Activated T-cell treated with anti-CD3 and anti-CD28 coated beads for 4 hours (primary cell): ENCODE measurements around the gene ITIH1.
"Not testable (repeated sequence)": the region's sequence is repeated elsewhere in the genome, so short reads cannot be mapped to it uniquely, and the experiment has no call there.

Source experiments
- DNase-seq: peaks from one replicate; pipeline ENCODE4 v3.0.0-alpha.2; 2020

The ITIH1 gene, protein sequence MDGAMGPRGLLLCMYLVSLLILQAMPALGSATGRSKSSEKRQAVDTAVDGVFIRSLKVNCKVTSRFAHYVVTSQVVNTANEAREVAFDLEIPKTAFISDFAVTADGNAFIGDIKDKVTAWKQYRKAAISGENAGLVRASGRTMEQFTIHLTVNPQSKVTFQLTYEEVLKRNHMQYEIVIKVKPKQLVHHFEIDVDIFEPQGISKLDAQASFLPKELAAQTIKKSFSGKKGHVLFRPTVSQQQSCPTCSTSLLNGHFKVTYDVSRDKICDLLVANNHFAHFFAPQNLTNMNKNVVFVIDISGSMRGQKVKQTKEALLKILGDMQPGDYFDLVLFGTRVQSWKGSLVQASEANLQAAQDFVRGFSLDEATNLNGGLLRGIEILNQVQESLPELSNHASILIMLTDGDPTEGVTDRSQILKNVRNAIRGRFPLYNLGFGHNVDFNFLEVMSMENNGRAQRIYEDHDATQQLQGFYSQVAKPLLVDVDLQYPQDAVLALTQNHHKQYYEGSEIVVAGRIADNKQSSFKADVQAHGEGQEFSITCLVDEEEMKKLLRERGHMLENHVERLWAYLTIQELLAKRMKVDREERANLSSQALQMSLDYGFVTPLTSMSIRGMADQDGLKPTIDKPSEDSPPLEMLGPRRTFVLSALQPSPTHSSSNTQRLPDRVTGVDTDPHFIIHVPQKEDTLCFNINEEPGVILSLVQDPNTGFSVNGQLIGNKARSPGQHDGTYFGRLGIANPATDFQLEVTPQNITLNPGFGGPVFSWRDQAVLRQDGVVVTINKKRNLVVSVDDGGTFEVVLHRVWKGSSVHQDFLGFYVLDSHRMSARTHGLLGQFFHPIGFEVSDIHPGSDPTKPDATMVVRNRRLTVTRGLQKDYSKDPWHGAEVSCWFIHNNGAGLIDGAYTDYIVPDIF

DNA sequence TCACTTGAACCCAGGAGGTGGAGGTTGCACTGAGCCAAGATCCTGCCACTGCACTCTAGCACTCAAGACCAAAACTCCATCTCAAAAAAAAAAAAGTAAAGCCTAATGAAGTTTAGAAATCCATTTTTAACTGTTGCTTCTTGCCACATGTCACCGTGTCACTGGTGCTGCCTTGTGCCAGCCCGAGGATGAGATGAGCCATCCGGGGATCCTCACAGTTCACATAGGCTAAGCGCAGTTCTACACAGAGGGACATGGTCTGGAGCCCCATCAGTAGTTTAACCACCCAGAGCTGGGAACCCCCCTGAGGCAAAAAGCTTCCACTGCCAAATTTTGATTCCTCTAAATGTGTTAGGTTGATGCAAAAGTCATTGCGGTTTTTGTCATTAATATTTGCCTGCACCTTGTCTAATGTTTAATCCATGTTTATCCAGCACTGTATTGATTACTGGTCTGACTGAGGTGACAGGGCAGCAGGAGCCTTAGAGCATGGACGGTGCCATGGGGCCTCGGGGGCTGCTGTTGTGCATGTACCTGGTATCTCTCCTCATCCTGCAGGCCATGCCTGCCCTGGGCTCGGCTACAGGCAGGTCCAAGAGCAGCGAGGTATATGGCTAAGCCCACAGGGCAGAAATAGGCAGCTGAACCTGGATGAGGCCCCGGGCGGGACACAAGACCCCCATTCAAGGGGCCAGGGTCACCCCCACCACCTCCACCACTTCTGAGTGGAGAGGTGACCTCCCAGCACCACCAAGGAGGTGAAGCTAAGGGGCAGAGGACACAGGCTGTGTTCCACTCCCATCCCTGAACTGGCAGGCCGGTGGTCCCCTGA lies at the start of gene ITIH1:
Gene ITIH1 (plus strand): TSS at position 473 of the 832 bp plus-strand sequence. CDS start 17 bp downstream, at position 490.
- DNase-seq: no peak

DNA sequence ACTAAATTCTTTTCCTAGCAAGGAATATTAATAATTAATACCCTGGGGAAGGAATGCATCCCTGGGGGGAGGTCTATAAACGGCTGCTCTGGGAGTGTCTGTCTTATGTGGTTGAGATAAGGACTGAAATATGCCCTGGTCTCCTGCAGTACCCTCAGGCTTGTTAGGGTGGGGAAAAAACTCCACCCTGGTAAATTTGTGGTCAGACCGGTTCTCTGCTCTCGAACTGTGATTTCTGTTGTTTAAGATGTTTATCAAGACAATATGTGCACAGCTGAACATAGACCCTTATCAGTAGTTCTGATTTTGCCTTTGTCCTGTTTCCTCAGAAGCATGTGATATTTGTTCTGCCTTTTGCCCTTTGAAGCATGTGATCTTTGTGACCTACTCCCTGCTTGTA lies 48.6 kb upstream of the ITIH1 start:
- DNase-seq: not testable (repeated sequence)

DNA sequence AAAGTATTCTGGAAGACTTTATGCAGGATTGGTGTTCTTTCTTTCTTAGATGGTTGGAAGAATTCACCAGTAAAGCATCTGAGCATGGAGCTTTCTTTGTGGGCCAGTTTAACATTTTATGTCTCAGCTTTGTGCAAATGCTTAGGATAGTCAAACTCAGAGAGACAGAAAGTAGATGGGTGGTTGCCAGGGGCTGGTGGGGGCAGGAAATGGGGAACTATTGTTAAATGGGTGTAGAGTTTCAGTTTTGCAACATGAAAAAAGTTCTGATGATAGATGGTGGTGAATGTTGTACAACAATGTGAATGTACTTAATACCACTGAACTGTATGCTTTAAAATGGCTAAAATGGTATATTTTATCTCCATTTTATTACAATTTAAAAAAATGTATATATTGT lies 46.7 kb upstream of the ITIH1 start:
- DNase-seq: no peak

DNA sequence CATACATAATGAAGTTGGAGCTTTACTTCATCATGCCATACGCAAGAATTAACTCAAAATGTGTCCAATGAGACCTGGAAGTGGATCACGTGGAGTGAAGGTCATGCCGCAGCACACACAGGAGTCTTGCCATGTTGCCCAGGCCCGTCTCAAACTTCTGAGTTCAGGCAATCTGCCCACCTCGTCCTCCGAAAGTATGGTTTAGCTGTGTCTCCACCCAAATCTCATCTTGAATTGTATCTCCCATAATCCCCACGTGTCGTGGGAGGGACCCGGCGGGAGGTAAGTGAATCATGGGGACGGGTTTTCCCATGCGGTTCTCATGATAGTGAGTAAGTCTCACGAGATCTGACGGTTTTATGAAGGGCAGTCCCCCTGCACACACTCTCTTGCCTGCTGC lies 45.8 kb upstream of the ITIH1 start:
- DNase-seq: no peak

DNA sequence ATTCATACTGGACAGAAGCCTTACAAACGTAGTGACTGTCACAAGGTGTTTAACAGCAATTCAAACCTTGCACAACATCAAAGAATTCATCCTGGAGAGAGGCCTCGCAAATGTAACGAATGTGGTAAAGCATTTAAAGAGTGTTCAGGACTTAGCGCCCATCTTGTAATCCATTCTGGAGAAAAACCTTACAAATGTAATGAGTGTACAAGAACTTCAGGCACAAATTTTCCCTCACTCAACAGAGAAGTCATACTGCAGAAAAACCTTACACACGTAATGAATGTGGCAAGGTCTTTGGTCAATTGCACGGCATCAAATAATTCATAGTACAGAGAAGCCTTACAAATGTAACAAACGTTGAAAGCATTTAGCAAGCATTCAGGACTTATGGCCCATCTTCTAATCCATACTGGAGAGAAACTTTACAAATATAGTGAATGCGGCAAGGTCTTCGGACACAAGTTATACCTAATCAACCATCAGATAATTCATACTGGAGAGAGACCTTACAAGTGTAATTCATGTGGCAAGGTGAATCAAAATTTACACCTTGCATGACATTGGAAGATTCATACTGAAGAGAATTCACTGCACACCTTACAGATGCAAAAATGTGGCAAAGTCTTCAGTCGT lies 44.0 kb upstream of the ITIH1 start:
- no peak for DNase-seq

DNA sequence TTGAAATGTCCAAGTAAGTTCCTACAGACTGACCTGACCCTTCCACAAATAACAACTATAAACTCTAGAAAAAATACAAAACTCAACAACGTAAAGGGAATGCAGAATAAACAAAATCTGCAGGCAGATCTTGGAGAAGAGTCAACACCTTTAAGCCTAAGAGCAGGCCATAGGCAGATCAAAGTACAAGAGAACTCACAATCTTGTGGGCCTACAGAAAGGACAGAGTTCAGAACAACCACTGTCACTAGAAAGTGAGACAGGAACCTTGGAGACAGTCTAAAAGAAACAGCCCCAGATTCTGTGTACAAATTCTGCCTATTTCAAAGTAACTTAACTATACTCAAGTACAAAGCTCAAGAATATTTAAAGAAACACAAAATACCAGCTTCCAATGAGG lies 37.7 kb upstream of the ITIH1 start:
- DNase-seq: no peak

DNA sequence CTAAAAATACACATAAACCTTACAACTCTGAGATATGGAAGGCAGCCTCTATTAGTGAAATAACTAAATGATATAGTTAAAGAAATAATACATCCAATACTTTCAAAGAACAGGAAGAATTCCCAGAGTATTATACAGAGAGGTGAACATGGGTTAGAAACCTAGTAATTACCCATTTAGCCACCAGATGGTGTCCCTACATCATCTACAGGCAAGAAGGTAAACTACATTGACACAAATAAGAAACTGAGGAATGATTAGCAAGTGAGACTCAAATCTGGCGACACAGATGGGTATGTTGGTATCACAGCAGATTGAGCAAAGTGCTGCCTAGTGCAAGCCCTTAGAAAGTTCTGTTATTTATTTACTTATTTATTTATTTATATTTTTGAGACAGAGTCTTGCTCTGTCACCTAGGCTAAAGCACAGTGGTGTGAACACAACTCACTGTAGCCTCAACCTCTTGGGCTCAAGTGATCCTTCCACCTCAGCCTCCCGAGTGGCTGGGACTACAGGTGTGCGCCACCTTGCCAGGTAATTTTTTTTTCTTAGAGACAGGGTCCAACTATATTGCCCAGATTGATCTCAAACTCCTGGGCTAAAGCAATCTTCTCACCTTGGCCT lies 34.9 kb upstream of the ITIH1 start:
- DNase-seq: no peak

DNA sequence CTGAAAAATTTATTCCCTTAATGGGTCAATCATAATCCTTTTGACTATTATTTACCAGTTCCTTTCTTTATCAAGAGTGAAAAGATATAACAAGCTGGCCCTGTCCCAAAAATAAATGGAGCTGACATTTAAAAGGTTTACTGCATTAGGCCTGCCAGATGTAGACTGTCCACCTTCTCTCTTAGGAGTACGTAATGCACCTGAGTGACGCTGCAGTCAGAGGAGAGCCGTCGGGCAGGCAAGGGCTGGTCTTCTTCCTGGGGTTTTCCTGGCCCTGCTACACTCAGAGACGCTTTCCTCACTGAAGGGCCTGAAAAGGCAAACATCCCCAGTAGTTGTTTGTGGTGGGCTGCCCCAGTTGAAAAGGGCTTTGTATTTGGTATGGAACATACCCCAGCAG lies 34.2 kb upstream of the ITIH1 start:
- DNase-seq: no peak

DNA sequence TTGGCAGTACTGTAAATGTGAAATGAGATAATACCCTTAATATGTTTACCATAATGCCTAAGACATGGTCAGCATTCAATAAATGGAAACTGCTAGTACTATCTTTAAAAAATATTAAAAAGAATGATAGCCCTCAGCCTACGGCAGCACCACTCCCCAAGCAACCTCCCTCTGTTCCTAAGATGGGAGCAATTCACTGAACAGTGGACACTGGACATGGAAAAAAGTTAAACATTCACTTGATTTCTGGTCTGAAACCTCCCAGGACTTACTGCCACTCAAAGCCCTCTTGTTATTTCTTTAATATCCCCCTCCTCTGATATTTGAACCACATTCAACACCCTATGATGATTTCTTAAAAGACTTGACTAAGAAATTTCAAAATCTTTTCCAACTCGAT lies 33.7 kb upstream of the ITIH1 start:
- DNase-seq: no peak

DNA sequence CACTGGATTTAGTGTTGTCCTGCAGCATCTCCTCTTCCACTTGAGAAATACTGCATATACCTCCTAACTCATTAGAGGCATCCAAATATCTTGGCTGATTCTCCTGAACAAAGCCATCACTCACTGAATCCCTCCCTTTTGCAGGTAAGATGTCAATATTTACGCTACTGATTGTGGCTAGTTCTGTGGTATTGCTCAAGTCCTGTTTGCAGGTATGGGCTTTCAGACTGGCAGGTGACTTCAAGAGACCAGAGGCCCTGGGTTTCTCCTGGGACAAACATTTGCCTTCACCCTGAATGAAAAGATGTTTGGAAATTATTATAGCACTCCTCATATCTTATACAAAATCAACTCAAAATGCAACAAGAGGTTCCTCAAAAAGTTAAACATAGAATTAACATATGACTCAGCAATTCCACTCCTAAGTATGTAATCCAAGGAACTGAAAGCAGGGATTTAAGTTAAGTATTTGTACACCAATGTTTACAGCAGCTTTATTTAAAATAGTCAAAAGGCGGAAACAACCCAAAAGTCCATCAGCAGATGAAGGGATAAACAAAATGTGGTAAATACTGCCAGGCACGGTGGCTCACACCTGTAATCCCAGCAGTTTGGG lies 25.2 kb upstream of the ITIH1 start:
- no peak for DNase-seq

DNA sequence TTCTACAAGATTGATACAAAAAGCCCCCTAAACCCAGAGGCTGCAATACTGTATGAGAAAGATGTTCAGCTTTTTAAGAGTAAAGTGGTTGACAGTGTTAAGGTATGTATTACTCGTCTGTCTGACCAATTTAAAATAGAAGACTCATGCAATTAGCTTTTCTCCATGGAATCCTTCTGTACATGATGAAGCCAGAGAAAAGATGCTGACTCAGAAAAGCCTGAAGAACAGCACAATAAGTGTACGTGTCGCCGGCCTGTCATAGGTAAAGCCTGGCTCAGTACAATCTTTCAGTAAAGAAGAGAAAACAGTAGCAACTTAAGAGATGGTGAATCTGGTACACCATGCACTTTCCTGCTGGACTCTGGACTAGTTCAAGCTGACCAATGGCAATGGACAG lies 23.0 kb upstream of the ITIH1 start:
- no peak for DNase-seq

DNA sequence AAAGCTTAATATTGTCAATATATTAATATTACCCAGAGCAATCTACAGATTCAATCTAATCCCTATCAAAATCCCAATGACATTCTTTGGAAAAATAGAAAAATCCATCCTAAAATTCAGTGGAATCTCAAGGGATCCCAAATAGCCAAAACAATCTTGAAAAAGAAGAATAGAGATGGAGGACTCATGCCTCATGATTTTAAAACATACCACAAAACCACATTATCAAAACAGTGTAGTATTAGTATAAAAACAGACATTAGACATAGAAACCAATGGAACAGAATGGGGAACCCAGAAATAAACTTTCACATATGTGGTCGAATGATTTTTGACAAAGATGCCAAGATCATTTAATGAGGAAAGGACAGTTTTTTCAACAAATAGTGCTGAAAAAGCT lies 21.3 kb upstream of the ITIH1 start:
- DNase-seq: no peak

DNA sequence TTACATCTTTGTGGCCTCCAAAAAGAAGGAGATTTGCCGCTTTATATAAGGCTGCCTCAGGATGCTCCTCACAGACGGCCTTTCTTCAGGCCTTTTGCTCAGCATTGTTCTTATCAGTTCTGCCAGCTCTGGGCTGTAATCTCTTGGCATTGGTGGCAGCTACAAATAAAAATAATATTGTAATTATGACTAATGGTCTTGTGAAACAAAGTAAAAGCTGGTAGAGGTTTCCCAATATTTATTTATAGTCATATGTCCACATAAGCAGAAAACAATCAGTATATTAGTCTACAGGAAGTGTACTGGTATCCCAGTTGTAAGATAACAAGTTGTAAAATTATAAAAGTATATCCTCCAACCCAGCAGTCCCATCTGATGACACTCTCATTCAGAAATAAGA lies 13.9 kb upstream of the ITIH1 start:
- DNase-seq: no peak

DNA sequence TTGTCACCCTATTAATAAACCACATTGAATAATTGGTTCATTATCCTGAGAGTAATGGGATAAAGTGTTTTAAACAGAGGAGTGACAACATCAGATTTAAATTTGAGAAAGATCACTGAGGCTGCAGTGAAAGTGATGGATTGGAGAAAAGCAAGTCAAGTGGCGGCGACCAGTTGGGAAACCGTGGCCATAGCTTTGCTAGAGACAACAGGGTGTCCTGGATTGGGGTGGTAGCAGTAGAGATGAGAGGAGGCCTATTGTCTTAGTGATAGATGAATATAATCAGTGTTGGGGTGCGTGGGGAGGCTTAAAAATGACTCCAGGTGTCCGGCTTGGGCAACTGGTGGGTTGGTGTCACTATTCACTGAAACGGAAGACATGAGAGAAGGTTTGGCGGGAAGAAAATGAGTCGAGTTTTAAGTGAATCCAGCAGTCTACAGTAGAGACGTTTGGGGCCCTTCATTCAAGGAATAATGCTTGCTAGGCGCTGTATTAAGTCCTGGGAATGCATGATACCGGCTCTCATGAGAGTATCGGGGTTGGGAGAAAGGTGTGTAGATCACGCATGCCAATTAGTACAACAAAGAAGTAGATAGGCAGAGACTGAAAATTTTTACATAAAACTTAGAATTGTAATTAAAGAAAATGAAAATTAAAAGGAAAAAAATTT lies 7.5 kb upstream of the ITIH1 start:
- DNase-seq: no peak

DNA sequence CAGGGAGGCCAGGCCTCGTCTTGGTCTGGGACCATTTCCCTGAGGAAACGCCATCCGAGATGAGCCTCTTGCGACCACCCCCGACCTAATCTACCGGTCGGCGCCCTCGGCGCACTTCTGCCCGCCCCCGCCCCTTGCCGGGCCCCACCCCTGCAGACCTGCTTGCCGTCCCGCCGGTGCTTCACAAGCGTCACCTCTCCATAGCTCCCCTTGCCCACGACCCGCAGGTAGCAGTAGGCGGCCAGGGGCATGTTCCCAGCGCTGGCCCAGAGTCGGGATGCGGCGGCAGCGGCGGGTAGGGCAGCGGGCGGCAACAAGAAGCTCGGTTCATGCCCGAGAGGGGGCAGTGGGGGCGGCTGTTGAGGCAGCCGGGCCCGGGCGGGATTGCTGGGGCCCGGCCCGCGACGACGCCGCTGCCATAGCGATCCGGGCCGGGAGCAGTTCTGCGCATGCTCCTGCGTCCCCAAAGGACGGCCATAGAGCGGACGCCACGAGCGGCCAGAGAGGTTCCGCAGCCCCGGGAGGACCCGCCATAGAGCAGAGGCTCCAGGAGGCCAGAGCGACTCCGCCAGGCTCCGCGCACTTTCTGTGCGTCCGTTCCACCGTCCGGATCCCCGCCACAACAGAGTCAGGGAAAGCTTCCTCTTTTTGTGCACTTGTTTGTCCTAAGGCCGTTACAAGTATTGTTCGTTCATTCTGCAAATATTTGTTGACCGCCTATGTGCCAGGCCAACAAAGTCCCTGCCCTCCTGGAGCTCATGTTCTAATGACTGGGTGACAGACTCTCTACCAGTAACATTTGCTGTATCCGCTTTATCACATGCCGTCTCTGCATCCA lies 6.7 kb upstream of the ITIH1 start, which contains the start of gene NEK4:
Gene NEK4 (minus strand): TSS at position 445 of the 838 bp plus-strand sequence. CDS start 194 bp downstream, at position 251.
- DNase-seq: peak; percentile 57

DNA sequence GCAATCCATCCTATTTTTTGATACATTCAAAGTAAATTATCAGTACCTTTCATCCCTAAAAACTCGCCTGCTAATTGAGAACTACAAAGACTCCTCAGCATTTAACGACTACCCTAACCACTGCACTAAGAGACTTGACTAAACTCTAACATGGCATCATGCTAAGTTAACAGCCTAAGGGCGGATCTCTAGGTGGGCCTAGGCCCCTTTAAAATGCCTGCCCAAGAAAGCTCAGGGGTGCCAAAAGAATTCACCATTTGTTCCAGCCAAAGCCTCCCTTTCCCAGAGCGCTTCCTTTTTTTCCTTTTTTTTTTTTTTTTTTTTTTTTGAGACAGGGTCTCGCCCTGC lies 6.1 kb upstream of the ITIH1 start:
- DNase-seq: no peak

DNA sequence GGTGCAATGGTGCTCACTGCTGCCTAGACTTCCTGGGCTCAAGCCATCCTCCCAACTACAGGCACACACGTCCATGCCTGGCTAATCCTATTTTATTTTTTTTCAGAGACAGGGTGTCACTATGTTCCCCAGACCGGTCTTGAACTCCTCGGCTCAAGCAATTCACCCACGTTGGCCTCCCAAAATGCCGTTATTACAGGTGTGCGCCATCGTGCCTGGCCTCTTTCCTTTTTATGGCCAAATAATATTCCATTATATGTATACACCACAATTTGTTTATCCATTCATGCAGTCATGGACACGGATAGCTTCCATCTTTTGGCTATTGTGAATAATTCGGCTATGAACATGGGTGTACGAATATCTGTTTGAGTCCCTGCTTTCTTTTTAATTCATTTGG lies 5.7 kb upstream of the ITIH1 start:
- no peak for DNase-seq

DNA sequence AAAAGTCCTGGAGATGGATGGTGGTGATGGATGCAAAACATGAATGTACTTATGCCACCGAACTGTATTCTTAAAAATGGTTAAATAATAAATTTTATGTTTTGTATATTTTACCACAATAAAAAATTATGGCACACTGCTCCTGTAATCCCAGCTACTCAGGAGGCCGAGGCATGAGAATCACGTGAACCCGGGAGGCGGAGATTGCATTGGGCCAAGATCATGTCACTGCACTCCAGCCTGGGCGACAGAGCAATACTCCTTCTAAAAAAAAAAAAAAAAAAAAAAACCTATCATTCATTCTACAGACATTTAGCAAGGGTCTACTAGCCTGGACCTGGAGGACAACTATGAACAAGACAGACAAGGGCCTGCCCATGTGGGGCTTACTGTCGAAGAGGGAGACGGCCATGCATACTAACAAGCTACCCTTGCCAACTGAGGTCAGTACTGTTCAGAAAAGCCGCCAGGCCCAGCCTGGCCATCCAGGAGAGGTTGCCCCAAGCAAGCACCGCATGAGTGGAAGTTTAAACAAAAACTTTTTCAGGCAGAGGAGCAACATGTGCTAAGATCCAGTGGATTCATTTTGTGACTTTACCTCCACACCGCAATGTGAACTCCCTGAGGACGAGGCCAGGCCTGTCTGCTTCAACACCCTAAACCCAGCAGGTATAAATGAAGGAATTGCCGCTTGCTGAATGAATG lies 3.9 kb upstream of the ITIH1 start:
- no peak for DNase-seq

DNA sequence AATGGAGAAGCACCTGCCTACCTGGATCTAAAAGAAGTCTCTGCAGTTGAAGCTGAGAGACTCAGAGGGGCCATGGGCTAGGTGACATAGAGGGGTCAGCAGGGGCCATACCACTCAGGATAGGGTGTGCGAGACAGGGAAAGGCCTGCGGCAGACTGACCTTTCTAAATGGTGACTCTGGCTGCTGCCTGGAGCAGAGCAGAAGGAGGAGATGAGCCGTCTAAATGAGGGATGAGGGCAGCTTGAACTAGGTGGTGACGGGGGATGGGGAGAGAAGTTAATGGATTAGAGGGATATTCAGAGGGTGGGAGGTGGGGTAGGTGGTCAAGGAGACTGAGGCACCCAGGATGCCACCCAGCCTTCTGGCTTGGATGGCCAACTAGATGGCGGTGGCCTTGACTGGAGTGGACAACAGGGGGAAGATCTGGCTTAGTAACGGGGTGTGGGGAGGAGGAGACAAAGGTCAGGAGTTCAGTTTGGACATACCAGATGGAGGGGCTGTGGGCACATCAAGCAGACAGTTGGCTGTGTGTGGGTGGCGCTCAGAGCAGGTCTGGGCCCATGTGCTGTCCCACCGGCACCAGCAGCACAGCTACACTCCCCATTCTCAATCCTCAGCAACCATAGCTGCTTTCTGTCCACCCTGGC lies 3.2 kb upstream of the ITIH1 start:
- no peak for DNase-seq
